Large intestine (tissue), 3 donors: ENCODE results near the gene INTU. TPM values are rescaled to one million over a fixed set of nuclear protein-coding genes. Genes with fewer than 3 reads are reported as not detected.
A peak's percentile ranks its signal among the peaks of the same experiment; 100 is the strongest.

Source experiments
- DNase-seq, 2 donors: peaks; one replicate each; pipeline versions ENCODE4 v3.0.0 to v3.0.0-alpha.2; 2013
- H3K27ac ChIP-seq: one replicate; pipeline ENCODE4 v1.5.1; 2013; ENCODE audit warnings: low read length
- H3K27me3 ChIP-seq: 2 replicates; pipeline ENCODE4 v1.6.1; 2013; ENCODE audit warnings: low read length; ENCODE audit not compliant: control insufficient read depth, insufficient read depth
- H3K36me3 ChIP-seq: 2 replicates; pipeline ENCODE4 v1.6.1; 2013; ENCODE audit warnings: low read length; ENCODE audit not compliant: control insufficient read depth, insufficient read depth
- H3K4me1 ChIP-seq: one replicate; pipeline ENCODE4 v1.6.1; 2013; ENCODE audit warnings: low read length; ENCODE audit not compliant: control insufficient read depth, insufficient read depth
- H3K4me3 ChIP-seq: one replicate; pipeline ENCODE4 v1.5.1; 2013; ENCODE audit warnings: low read length
- H3K9me3 ChIP-seq: one replicate; pipeline ENCODE4 v1.6.1; 2013; ENCODE audit warnings: mild to moderate bottlenecking, low read depth, low read length, moderate library complexity; ENCODE audit not compliant: control insufficient read depth
- WGBS: methylation state at CpG from one replicate; pipeline ENCODE4 v1.1.5; 2013; ENCODE audit warnings: low lambda C conversion rate; ENCODE audit not compliant: insufficient coverage; 5-methylcytosine and 5-hydroxymethylcytosine counted together
- polyA plus RNA-seq: library from polyadenylated mRNA; unstranded; fragments of 120-200 nt; gene quantifications from one replicate; pipeline ENCODE4 v1.2.1, GENCODE V29; 2013

Gene INTU
- polyA plus RNA-seq, 1 donor, result 7.7 TPM

- DNase-seq, result no peak
- Histone ChIP-seq H3K4me3 (no peak overlapping the region), H3K9me3 (no peaks in the 10 kb centered on the region), H3K27me3 (peaks cover 14% of the 10 kb centered on the region), H3K27ac (no peak overlapping the region), H3K4me1 (no peaks in the 10 kb centered on the region), H3K36me3 (no peaks in the 10 kb centered on the region)
- no CpG with 5 or more reads among the region's 2 CpGs for WGBS
These were observed 15.9 kb upstream of the INTU start for GRCh38 chr4:127616898-127617297.

- Histone ChIP-seq H3K4me1 (peaks cover 3% of the 10 kb centered on the region), H3K27me3 (peaks cover 29% of the 10 kb centered on the region), H3K4me3 (no peak overlapping the region), H3K36me3 (no peaks in the 10 kb centered on the region), H3K9me3 (peaks cover 7% of the 10 kb centered on the region), H3K27ac (no peak overlapping the region)
- no peak for DNase-seq
These were observed 14.3 kb upstream of the INTU start for GRCh38 chr4:127618427-127618826.

GRCh38 chr4:127622621-127622920 is 10.2 kb upstream of the INTU start:
- peaks cover 5% of the 10 kb centered on the region for H3K4me1 ChIP-seq
- H3K27ac ChIP-seq, result no peak overlapping the region
- peaks cover 8% of the 10 kb centered on the region for H3K9me3 ChIP-seq
- no CpG with 5 or more reads among the region's 12 CpGs for WGBS
- no peaks in the 10 kb centered on the region for H3K36me3 ChIP-seq
- DNase-seq, result no peak
- H3K27me3 ChIP-seq, result peaks cover 45% of the 10 kb centered on the region
- peak overlapping the region; percentile 8 for H3K4me3 ChIP-seq

- Histone ChIP-seq H3K27me3 (peaks cover 45% of the 10 kb centered on the region), H3K4me1 (peaks cover 5% of the 10 kb centered on the region), H3K9me3 (peaks cover 8% of the 10 kb centered on the region), H3K4me3 (peak overlapping the region; percentile 40), H3K36me3 (no peaks in the 10 kb centered on the region), H3K27ac (no peak overlapping the region)
- WGBS, result no CpG with 5 or more reads among the region's 81 CpGs
- DNase-seq, result peak in 1 of 2 donors; percentile 49
These were observed 9.6 kb upstream of the INTU start for GRCh38 chr4:127622921-127623796.

- Histone ChIP-seq H3K27me3 (peaks cover 45% of the 10 kb centered on the region), H3K4me1 (peaks cover 5% of the 10 kb centered on the region), H3K4me3 (peak overlapping the region; percentile 40), H3K36me3 (no peaks in the 10 kb centered on the region), H3K9me3 (peaks cover 8% of the 10 kb centered on the region), H3K27ac (no peak overlapping the region)
- WGBS, result no CpG with 5 or more reads among the region's 7 CpGs
- no peak for DNase-seq
These were observed 9.0 kb upstream of the INTU start for GRCh38 chr4:127623797-127624083.

GRCh38 chr4:127624173-127624572 is 8.6 kb upstream of the INTU start:
- peaks cover 5% of the 10 kb centered on the region for H3K4me1 ChIP-seq
- H3K27me3 ChIP-seq, result peaks cover 45% of the 10 kb centered on the region
- no peak overlapping the region for H3K27ac ChIP-seq
- H3K9me3 ChIP-seq, result peaks cover 8% of the 10 kb centered on the region
- no peak for DNase-seq
- H3K4me3 ChIP-seq, result no peak overlapping the region
- no peaks in the 10 kb centered on the region for H3K36me3 ChIP-seq
- 0% methylated on average over 1 of the region's 8 CpGs for WGBS

- no peaks in the 10 kb centered on the region for H3K4me1 ChIP-seq
- WGBS, result no CpG with 5 or more reads among the region's 3 CpGs
- H3K4me3 ChIP-seq, result no peak overlapping the region
- H3K27ac ChIP-seq, result no peak overlapping the region
- H3K36me3 ChIP-seq, result no peaks in the 10 kb centered on the region
- H3K27me3 ChIP-seq, result peaks cover 26% of the 10 kb centered on the region
- no peak for DNase-seq
- no peaks in the 10 kb centered on the region for H3K9me3 ChIP-seq
These were observed 3.4 kb upstream of the INTU start for GRCh38 chr4:127629371-127629770.

GRCh38 chr4:127630152-127630551 is 2.6 kb upstream of the INTU start:
- Histone ChIP-seq H3K27me3 (peaks cover 21% of the 10 kb centered on the region), H3K9me3 (no peaks in the 10 kb centered on the region), H3K27ac (no peak overlapping the region), H3K4me3 (no peak overlapping the region), H3K4me1 (no peaks in the 10 kb centered on the region), H3K36me3 (no peaks in the 10 kb centered on the region)
- no peak for DNase-seq
- 90% methylated on average over 2 of the region's 5 CpGs for whole genome bisulfite sequencing

GRCh38 chr4:127631420-127631819 is 1.3 kb upstream of the INTU start:
- H3K27ac ChIP-seq, result no peak overlapping the region
- H3K4me1 ChIP-seq, result no peaks in the 10 kb centered on the region
- H3K4me3 ChIP-seq, result no peak overlapping the region
- WGBS, result no CpG with 5 or more reads among the region's 2 CpGs
- peaks cover 16% of the 10 kb centered on the region for H3K27me3 ChIP-seq
- no peaks in the 10 kb centered on the region for H3K9me3 ChIP-seq
- no peaks in the 10 kb centered on the region for H3K36me3 ChIP-seq
- DNase-seq, result no peak

GRCh38 chr4:127634181-127634580 is 1.4 kb downstream of the INTU start:
- peaks cover 9% of the 10 kb centered on the region for H3K27me3 ChIP-seq
- DNase-seq, result no peak
- no peaks in the 10 kb centered on the region for H3K36me3 ChIP-seq
- no peak overlapping the region for H3K4me3 ChIP-seq
- no peaks in the 10 kb centered on the region for H3K4me1 ChIP-seq
- WGBS, result 100% methylated on average over 1 of the region's 3 CpGs
- no peaks in the 10 kb centered on the region for H3K9me3 ChIP-seq
- no peak overlapping the region for H3K27ac ChIP-seq

- no peak overlapping the region for H3K27ac ChIP-seq
- H3K36me3 ChIP-seq, result peaks cover 12% of the 10 kb centered on the region
- WGBS, result 100% methylated on average over 2 of the region's 4 CpGs
- H3K4me3 ChIP-seq, result no peak overlapping the region
- no peaks in the 10 kb centered on the region for H3K9me3 ChIP-seq
- no peak for DNase-seq
- no peaks in the 10 kb centered on the region for H3K4me1 ChIP-seq
- no peaks in the 10 kb centered on the region for H3K27me3 ChIP-seq
These were observed 8.8 kb downstream of the INTU start for GRCh38 chr4:127641524-127641923.
